Lower lobe of right lung (tissue), 2 donors: Measurements from ENCODE around the gene PPP1R12C. TPM values are rescaled to one million over a fixed set of nuclear protein-coding genes. Genes with fewer than 3 reads are reported as not detected.

ENCODE experiments used
- ATAC-seq, 2 donors: fragments of 200-7000 bp; cut with Tn5 transposase; one replicate each; pipeline ENCODE4 v1.9.1; 2020 to 2022; ENCODE audit warnings: mild to moderate bottlenecking in 2 of 2, moderate library complexity in 2 of 2
- DNase-seq: peaks from one replicate; pipeline ENCODE4 v3.0.0-alpha.2; 2020
- H3K27ac ChIP-seq: fragments of 200-600 bp; one replicate; pipeline ENCODE4 v1.8.0; 2022
- H3K27me3 ChIP-seq: fragments of 200-600 bp; one replicate; pipeline ENCODE4 v1.8.0; 2022; ENCODE audit warnings: low read depth
- H3K36me3 ChIP-seq: fragments of 200-600 bp; one replicate; pipeline ENCODE4 v1.8.0; 2022; ENCODE audit warnings: mild to moderate bottlenecking
- H3K4me1 ChIP-seq: fragments of 200-600 bp; one replicate; pipeline ENCODE4 v1.8.0; 2022
- H3K4me3 ChIP-seq: fragments of 200-600 bp; one replicate; pipeline ENCODE4 v1.8.0; 2022; ENCODE audit warnings: mild to moderate bottlenecking
- H3K9me3 ChIP-seq: fragments of 200-600 bp; one replicate; pipeline ENCODE4 v1.8.0; 2022
- CTCF ChIP-seq: fragments of 200-600 bp; IDR thresholded peaks from one replicate; pipeline ENCODE4 v1.8.0; 2022; ENCODE audit warnings: antibody characterized with exemption, mild to moderate bottlenecking
- intact Hi-C: fragments of 100-400 bp; cut with DNase I; formaldehyde crosslinking; loops from one replicate; pipeline ENCODE4 v1.11.0; 2022
- total RNA-seq: library from RNA; stranded (reverse); fragmentation: NEBNext Ultra II Directional; extraction: Animal tissue kit (Norgen Biotek cat#: 25700); gene quantifications from one replicate; pipeline ENCODE4 v1.2.1, GENCODE V29; 2021
- donor health status: DM: no; HTN: yes; CAD: no; lungs with severe emphysema.

The PPP1R12C gene
- total RNA-seq, 1 donor from 2014 or later, result 103 TPM

- Histone ChIP-seq H3K27me3 (peaks cover 35% of the 10 kb centered on the region), H3K9me3 (no peaks in the 10 kb centered on the region), H3K4me1 (peaks cover 25% of the 10 kb centered on the region), H3K36me3 (peaks cover 23% of the 10 kb centered on the region), H3K27ac (no peak overlapping the region), H3K4me3 (peak overlapping the region; percentile 51)
- DNase-seq (no peak), ATAC-seq (peak; percentile 2)
- intact Hi-C loops, result no loop called here
- TF ChIP-seq CTCF, result no peak
These were observed 29.9 kb downstream of the PPP1R12C start for GRCh38 chr19:55087542-55087901.

GRCh38 chr19:55086730-55087541, 30.5 kb downstream of the PPP1R12C start:
- ATAC-seq (peak; percentile 89 to 91), DNase-seq (peak; percentile 94)
- Histone ChIP-seq H3K4me3 (peak overlapping the region; percentile 51), H3K27ac (no peak overlapping the region), H3K36me3 (peaks cover 17% of the 10 kb centered on the region), H3K4me1 (peaks cover 30% of the 10 kb centered on the region), H3K27me3 (peaks cover 41% of the 10 kb centered on the region), H3K9me3 (no peaks in the 10 kb centered on the region)
- TF ChIP-seq CTCF, result no peak
- intact Hi-C loops, result no loop called here

GRCh38 chr19:55085923-55086715, 31.3 kb downstream of the PPP1R12C start:
- H3K27me3 ChIP-seq, result peaks cover 45% of the 10 kb centered on the region
- peak overlapping the region; percentile 51 for H3K4me3 ChIP-seq
- ATAC-seq, result no peak
- no peak for TF ChIP-seq CTCF
- peaks cover 35% of the 10 kb centered on the region for H3K4me1 ChIP-seq
- H3K27ac ChIP-seq, result no peak overlapping the region
- H3K9me3 ChIP-seq, result no peaks in the 10 kb centered on the region
- peaks cover 9% of the 10 kb centered on the region for H3K36me3 ChIP-seq
- no peak for DNase-seq
- intact Hi-C loops, result no loop called here

GRCh38 chr19:55084416-55084815, 33.0 kb downstream of the PPP1R12C start:
- Histone ChIP-seq H3K9me3 (no peaks in the 10 kb centered on the region), H3K27ac (no peak overlapping the region), H3K27me3 (peaks cover 58% of the 10 kb centered on the region), H3K36me3 (no peaks in the 10 kb centered on the region), H3K4me1 (peaks cover 50% of the 10 kb centered on the region), H3K4me3 (no peak overlapping the region)
- intact Hi-C loops, result no loop called here
- TF ChIP-seq CTCF, result no peak
- ATAC-seq (no peak), DNase-seq (no peak)

GRCh38 chr19:55083004-55083850, 34.2 kb downstream of the PPP1R12C start:
- no peak overlapping the region for H3K4me3 ChIP-seq
- no peak overlapping the region for H3K27ac ChIP-seq
- ATAC-seq, result no peak
- DNase-seq, result no peak
- no peak for TF ChIP-seq CTCF
- H3K9me3 ChIP-seq, result no peaks in the 10 kb centered on the region
- peaks cover 58% of the 10 kb centered on the region for H3K27me3 ChIP-seq
- H3K4me1 ChIP-seq, result peaks cover 47% of the 10 kb centered on the region
- intact Hi-C loops, result no loop called here
- H3K36me3 ChIP-seq, result no peaks in the 10 kb centered on the region
